HCT116 (cell line): ENCODE data around the gene ITPR1. TPM values are rescaled to one million over a fixed set of nuclear protein-coding genes. Genes with fewer than 3 reads are reported as not detected.

ENCODE experiments used
- ATAC-seq: fragments of 200-7000 bp; cut with Tn5 transposase; 2 replicates; pipeline ENCODE4 v1.9.1; 2020; ENCODE audit warnings: mild to moderate bottlenecking, moderate library complexity
- BruUV-seq: library from RNA; stranded (reverse); fragments of 400-500 nt; replicated peaks from 2 replicates; lab custom pipeline; 2021; lab: Mats Ljungman, UMichigan
- CTCF ChIA-PET: fragments of 300-600 bp; sonication (Branson Sonifier 250); formaldehyde crosslinking; loops from one replicate; lab custom pipeline; 2021; ENCODE audit warnings: antibody characterized with exemption; lab: Charles Lee
- POLR2A ChIA-PET: fragments of 300-600, 350-600 bp; sonication (Branson Sonifier 250); formaldehyde crosslinking; loops from one replicate; lab custom pipeline; 2021; ENCODE audit warnings: antibody characterized with exemption; lab: Charles Lee
- RAD21 ChIA-PET, 2 experiments: fragments of 300-600 bp; sonication (Branson Sonifier 250); formaldehyde crosslinking; loops; one replicate each; lab custom pipeline; 2023; ENCODE audit warnings: low total read pairs in 2 of 2; ENCODE audit not compliant: uncharacterized antibody in 2 of 2, unreplicated experiment in 2 of 2, low non-redundant PET in 1 of 2; lab: Charles Lee
- DNase-seq: peaks from one replicate; pipeline ENCODE4 v3.0.0-alpha.2; 2010; ENCODE audit warnings: low read depth, low spot score
- H2AFZ ChIP-seq: fragments of 200-600 bp; shearing (Covaris generic), sonication (generic); 2 replicates; pipeline ENCODE4 v1.6.1; 2017; ENCODE audit warnings: low read depth, mixed run types, mixed read lengths, antibody characterized with exemption, low read length; ENCODE audit not compliant: poor library complexity, severe bottlenecking
- H3K27ac ChIP-seq: 2 replicates; pipeline ENCODE4 v1.5.1; 2012; ENCODE audit warnings: low read depth, low read length
- H3K27me3 ChIP-seq: fragments of 200-600 bp; sonication (generic); 2 replicates; pipeline ENCODE4 v1.6.1; 2016; ENCODE audit warnings: mixed run types, low read length, mixed read lengths; ENCODE audit not compliant: insufficient read depth
- H3K36me3 ChIP-seq, 2 experiments: fragments of 200-500 bp in 1 of 2; fragments of 200-600 bp in 1 of 2; sonication (Bioruptor generic) in 1 of 2; sonication (generic) in 1 of 2; 2 replicates each; pipeline versions ENCODE4 v1.5.1 to v1.6.1; 2014 to 2016; ENCODE audit warnings: low read length in 2 of 2, inconsistent platforms in 1 of 2, mixed read lengths in 1 of 2, mixed run types in 1 of 2; ENCODE audit not compliant: insufficient read depth in 2 of 2, control insufficient read depth in 1 of 2
- H3K4me1 ChIP-seq, 2 experiments: fragments of 200-600 bp in 1 of 2; sonication (generic) in 1 of 2; 2 replicates each; pipeline versions ENCODE4 v1.5.1 to v1.6.1; 2012 to 2017; ENCODE audit warnings: low read length in 2 of 2, inconsistent platforms in 1 of 2, mild to moderate bottlenecking in 1 of 2, mixed read lengths in 1 of 2, mixed run types in 1 of 2, moderate library complexity in 1 of 2; ENCODE audit not compliant: insufficient read depth in 2 of 2, control insufficient read depth in 1 of 2
- H3K4me2 ChIP-seq: fragments of 200-600 bp; sonication (generic); 2 replicates; pipeline ENCODE4 v1.6.1; 2017; ENCODE audit warnings: mixed run types, low read length, mixed read lengths
- H3K4me3 ChIP-seq, 2 experiments: fragments of 200-600 bp in 1 of 2; sonication (generic) in 1 of 2; replicated peaks in 1 of 2; 2 replicates each; pipeline ENCODE4 v1.5.1; 2011 to 2016; ENCODE audit warnings: low read length in 2 of 2, control low read depth in 1 of 2, low read depth in 1 of 2, mild to moderate bottlenecking in 1 of 2, mixed read lengths in 1 of 2, mixed run types in 1 of 2
- H3K79me2 ChIP-seq: fragments of 200-600 bp; sonication (generic); 2 replicates; pipeline ENCODE4 v1.6.1; 2017; ENCODE audit warnings: mild to moderate bottlenecking, mixed run types, low read length, moderate library complexity, mixed read lengths; ENCODE audit not compliant: insufficient read depth
- H3K9ac ChIP-seq: fragments of 200-600 bp; sonication (generic); 2 replicates; pipeline ENCODE4 v1.6.1; 2016; ENCODE audit warnings: low read length, mixed read lengths
- H3K9me2 ChIP-seq: fragments of 200-600 bp; sonication (generic), shearing (Covaris generic); 2 replicates; pipeline ENCODE4 v1.6.1; 2017; ENCODE audit warnings: mixed run types, mild to moderate bottlenecking, moderate library complexity; ENCODE audit not compliant: insufficient read depth
- H3K9me3 ChIP-seq, 2 experiments: fragments of 200-500 bp in 1 of 2; fragments of 200-600 bp in 1 of 2; sonication (Bioruptor generic) in 1 of 2; sonication (generic) in 1 of 2; 2 replicates each; pipeline ENCODE4 v1.6.1; 2014 to 2017; ENCODE audit warnings: low read length in 2 of 2, mixed read lengths in 2 of 2, inconsistent platforms in 1 of 2, low read depth in 1 of 2, mild to moderate bottlenecking in 1 of 2, mixed run types in 1 of 2, moderate library complexity in 1 of 2; ENCODE audit not compliant: control insufficient read depth in 1 of 2, insufficient read depth in 1 of 2
- H4K20me1 ChIP-seq: fragments of 200-600 bp; sonication (generic), shearing (Covaris generic); 2 replicates; pipeline ENCODE4 v1.6.1; 2017; ENCODE audit warnings: mixed run types, mild to moderate bottlenecking, moderate library complexity; ENCODE audit not compliant: insufficient read depth
- CBX3 ChIP-seq: IDR thresholded peaks from 2 replicates; pipeline ENCODE4 v1.6.1; 2012; ENCODE audit warnings: low read depth
- CEBPB ChIP-seq: IDR thresholded peaks from 2 replicates; pipeline ENCODE4 v1.6.1; 2012; ENCODE audit warnings: low read depth
- EGR1 ChIP-seq: IDR thresholded peaks from 2 replicates; pipeline ENCODE4 v1.6.1; 2012; ENCODE audit warnings: low read depth
- ELF1 ChIP-seq: IDR thresholded peaks from 2 replicates; pipeline ENCODE4 v1.6.1; 2012; ENCODE audit warnings: low read depth, borderline replicate concordance
- EZH2 ChIP-seq: fragments of 200-600 bp; sonication (generic); IDR thresholded peaks from 2 replicates; pipeline ENCODE4 v1.6.1; 2017; ENCODE audit warnings: antibody characterized with exemption, mixed run types
- EZH2phosphoT487 ChIP-seq: fragments of 200-600 bp; IDR thresholded peaks from 2 replicates; pipeline ENCODE4 v1.6.1; 2018; ENCODE audit warnings: antibody characterized with exemption, borderline replicate concordance
- POLR2A ChIP-seq: IDR thresholded peaks from 2 replicates; pipeline ENCODE4 v1.7.0; 2011; ENCODE audit warnings: borderline replicate concordance; ENCODE audit not compliant: insufficient read depth, insufficient read length; ENCODE audit errors: extremely low read depth
- POLR2AphosphoS5 ChIP-seq: IDR thresholded peaks from 2 replicates; pipeline ENCODE4 v1.6.1; 2011; ENCODE audit warnings: mild to moderate bottlenecking, low read depth, low read length, moderate library complexity
- REST ChIP-seq: IDR thresholded peaks from 2 replicates; pipeline ENCODE4 v1.6.1; 2012; ENCODE audit warnings: low read depth
- SIN3A ChIP-seq: IDR thresholded peaks from 2 replicates; pipeline ENCODE4 v1.6.1; 2012; ENCODE audit warnings: low read depth
- SP1 ChIP-seq: IDR thresholded peaks from 2 replicates; pipeline ENCODE4 v1.6.1; 2012; ENCODE audit warnings: low read depth
- TCF7L2 ChIP-seq: IDR thresholded peaks from 2 replicates; pipeline ENCODE4 v1.7.0; 2011; ENCODE audit warnings: borderline replicate concordance, inconsistent platforms; ENCODE audit not compliant: insufficient read depth, insufficient read length; ENCODE audit errors: extremely low read depth
- YY1 ChIP-seq: IDR thresholded peaks from 2 replicates; pipeline ENCODE4 v1.6.1; 2011; ENCODE audit warnings: low read length, low read depth, moderate library complexity, mild to moderate bottlenecking; ENCODE audit not compliant: insufficient replicate concordance; ENCODE audit errors: extremely low read depth
- intact Hi-C: fragments of 100-400 bp; cut with micrococcal nuclease; formaldehyde crosslinking; loops from 2 replicates; pipeline ENCODE4 v1.10.0; 2022
- total RNA-seq: library from RNA; stranded (reverse); gene quantifications from one replicate; pipeline ENCODE4 v1.2.1, GENCODE V29; 2021; ENCODE audit not compliant: unreplicated experiment
- TF ChIP-seq, protein P1 (sequence below): IDR thresholded peaks from 2 replicates; pipeline ENCODE4 v1.6.1; 2011; ENCODE audit warnings: mild to moderate bottlenecking, low read length, moderate library complexity; ENCODE audit not compliant: insufficient replicate concordance; ENCODE audit errors: extremely low read depth

ITPR1 gene
- total RNA-seq, 1 experiment from 2014 or later: 9.2 TPM

GRCh38 chr3:4614927-4615326 lies 121.8 kb downstream of the ITPR1 start:
- no peak for TF ChIP-seq EZH2phosphoT487
- no peak for TF ChIP-seq REST
- no peak for TF ChIP-seq CBX3
- TF ChIP-seq EGR1: no peak
- no peak for TF ChIP-seq SIN3A
- no peak for TF ChIP-seq ELF1
- H3K4me1 ChIP-seq: no peaks in the 10 kb centered on the region
- H3K27ac ChIP-seq: no peak overlapping the region
- ChIA-PET RAD21 (no interaction called here), POLR2A (no interaction called here), CTCF (no interaction called here)
- no peaks in the 10 kb centered on the region for H3K9me3 ChIP-seq
- no peaks in the 10 kb centered on the region for H3K36me3 ChIP-seq
- H4K20me1 ChIP-seq: no peaks in the 10 kb centered on the region
- no peaks in the 10 kb centered on the region for H3K9me2 ChIP-seq
- DNase-seq: no peak
- 0 out of 2 replicates have a peak, but pooled peaks cover 4% of the 10 kb centered on the region for H3K27me3 ChIP-seq
- no peaks in the 10 kb centered on the region for H3K79me2 ChIP-seq
- no TSS peak for BruUV-seq
- H3K4me2 ChIP-seq: no peak overlapping the region
- H3K4me3 ChIP-seq: no peak overlapping the region
- H2AFZ ChIP-seq: no peak overlapping the region
- intact Hi-C loops: no loop called here
- H3K9ac ChIP-seq: no peak overlapping the region
- no peak for ATAC-seq

GRCh38 chr3:4615750-4616149 lies 122.6 kb downstream of the ITPR1 start:
- Histone ChIP-seq H3K4me3 (no peak overlapping the region), H3K9me2 (no peaks in the 10 kb centered on the region), H3K4me2 (no peak overlapping the region), H3K9me3 (no peaks in the 10 kb centered on the region), H3K4me1 (no peaks in the 10 kb centered on the region), H3K36me3 (no peaks in the 10 kb centered on the region), H3K27ac (no peak overlapping the region), H3K27me3 (no peaks in the 10 kb centered on the region), H2AFZ (no peak overlapping the region), H4K20me1 (no peaks in the 10 kb centered on the region), H3K79me2 (no peaks in the 10 kb centered on the region), H3K9ac (no peak overlapping the region)
- DNase-seq (no peak), ATAC-seq (no peak)
- intact Hi-C loops: no loop called here
- RAD21 ChIA-PET: no interaction called here
- BruUV-seq: no TSS peak
- CTCF ChIA-PET: no interaction called here
- POLR2A ChIA-PET: no interaction called here
- TF ChIP-seq ELF1 (no peak), POLR2AphosphoS5 (no peak), POLR2A (no peak), SIN3A (no peak), SP1 (no peak), EZH2 (no peak), CEBPB (no peak), EGR1 (no peak), YY1 (no peak), TCF7L2 (no peak)
- TF ChIP-seq, protein P1, sequence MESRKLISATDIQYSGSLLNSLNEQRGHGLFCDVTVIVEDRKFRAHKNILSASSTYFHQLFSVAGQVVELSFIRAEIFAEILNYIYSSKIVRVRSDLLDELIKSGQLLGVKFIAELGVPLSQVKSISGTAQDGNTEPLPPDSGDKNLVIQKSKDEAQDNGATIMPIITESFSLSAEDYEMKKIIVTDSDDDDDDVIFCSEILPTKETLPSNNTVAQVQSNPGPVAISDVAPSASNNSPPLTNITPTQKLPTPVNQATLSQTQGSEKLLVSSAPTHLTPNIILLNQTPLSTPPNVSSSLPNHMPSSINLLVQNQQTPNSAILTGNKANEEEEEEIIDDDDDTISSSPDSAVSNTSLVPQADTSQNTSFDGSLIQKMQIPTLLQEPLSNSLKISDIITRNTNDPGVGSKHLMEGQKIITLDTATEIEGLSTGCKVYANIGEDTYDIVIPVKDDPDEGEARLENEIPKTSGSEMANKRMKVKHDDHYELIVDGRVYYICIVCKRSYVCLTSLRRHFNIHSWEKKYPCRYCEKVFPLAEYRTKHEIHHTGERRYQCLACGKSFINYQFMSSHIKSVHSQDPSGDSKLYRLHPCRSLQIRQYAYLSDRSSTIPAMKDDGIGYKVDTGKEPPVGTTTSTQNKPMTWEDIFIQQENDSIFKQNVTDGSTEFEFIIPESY: no peak
